ENCODE results near the gene XYLT1.
"Not testable (repeated sequence)": the region's sequence is repeated elsewhere in the genome, so short reads cannot be mapped to it uniquely, and the experiment has no call there.

Gene XYLT1

DNA sequence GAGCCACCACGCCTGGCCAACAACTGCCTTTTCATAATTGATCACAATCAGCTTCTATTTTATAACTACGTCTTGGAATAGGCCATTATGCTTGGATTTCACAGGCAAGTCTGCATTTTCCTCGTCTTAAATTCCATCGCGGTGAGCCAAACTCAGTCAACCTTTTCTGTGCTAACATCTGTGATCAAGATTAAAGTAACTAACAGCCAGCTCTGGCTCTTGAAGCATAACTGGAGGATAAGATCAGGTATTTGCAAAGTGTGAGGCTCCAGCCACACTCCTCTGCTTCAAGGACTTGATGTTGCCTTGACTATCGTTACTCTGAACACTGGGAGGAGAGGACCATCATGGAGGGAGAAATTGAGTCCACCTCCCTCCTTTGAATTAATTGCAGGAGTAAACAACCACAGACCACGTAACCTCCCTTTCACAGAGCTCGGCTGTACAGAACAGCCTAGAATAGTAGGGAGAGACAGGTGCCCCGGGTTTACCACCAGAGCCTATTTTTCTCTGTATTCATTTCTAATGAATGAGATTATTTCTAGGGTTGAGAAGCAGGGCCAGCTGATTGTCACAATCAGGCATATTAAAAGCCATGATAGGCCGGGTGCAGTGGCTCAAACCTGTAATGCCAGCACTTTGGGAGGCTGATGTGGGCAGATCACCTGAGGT, 143.0 kb downstream of the XYLT1 start:
- no peak for DNase-seq

DNA sequence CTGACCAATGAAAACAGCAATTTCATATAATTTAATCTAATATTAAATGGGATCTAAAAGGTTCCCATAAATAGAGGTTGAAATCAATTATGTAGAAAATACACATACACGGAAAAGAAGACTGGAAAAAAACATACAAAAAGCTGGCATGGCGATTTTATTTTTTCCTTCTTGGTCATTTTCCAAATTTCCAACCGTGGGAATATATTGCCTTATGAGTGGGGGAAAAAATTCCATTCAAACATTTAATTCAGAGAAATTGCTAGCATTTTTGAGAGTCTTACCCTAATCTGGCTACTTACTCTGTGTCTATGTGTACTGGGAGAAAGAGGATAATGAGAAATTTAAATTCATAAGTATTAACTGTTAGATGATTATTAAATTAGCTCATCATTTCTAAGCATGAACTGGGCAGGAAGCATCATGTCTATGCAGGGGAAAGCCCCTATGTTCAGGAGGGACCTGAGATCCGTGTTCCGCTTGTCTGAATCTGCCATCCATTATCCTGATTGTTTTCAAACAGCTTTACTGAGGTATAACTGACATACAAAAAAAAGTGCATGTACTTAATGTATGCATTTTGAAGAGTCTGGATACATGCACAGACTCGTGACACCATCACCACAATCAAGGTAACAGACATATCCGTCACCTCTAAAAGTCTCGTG, 145.2 kb downstream of the XYLT1 start:
- no peak for DNase-seq

DNA sequence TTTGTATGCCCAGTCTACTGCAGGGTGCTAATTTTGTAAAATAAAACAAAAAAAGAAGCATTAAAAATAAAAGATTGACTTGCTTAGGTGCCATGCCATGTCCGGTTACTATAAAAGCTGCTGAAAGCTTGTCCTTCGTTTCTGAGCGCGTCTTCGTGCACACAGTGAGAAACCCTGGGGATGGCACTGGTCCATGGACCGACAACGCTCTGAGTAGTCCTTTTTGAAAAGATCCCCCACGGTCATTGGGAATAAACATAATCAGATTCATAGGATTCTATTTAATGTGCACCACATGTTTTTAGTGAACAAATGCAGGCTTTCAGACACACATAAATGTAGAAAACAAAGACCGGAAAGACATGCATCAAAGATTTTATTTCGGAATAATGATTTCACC, 146.3 kb downstream of the XYLT1 start:
- no peak for DNase-seq

- no peak for DNase-seq
Observed at GRCh38 chr16:17323171-17323570, 147.6 kb downstream of the XYLT1 start.

GRCh38 chr16:17321824-17322223, 148.9 kb downstream of the XYLT1 start:
- DNase-seq = no peak

GRCh38 chr16:17320009-17320408, 150.8 kb downstream of the XYLT1 start:
- no peak for DNase-seq

DNA sequence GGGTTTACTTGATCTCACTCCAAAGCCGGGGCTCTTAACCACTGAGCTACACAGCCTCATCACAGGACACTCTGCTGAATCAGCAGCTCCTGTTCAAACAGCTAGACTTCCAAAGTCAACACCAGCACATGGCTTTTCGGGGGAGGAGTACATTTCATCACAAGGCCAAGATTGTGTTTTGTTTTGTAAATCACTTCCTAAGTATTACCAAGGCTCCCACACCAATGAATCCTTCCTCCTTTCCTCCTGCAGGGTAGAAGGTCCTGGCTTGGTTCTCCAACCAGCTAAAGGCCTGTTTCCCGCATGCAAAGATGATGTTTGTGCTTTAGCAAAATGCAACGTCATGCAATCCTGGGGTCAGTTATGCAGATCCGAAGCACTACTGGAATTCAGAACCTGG, 152.5 kb downstream of the XYLT1 start:
- no peak for DNase-seq

DNA sequence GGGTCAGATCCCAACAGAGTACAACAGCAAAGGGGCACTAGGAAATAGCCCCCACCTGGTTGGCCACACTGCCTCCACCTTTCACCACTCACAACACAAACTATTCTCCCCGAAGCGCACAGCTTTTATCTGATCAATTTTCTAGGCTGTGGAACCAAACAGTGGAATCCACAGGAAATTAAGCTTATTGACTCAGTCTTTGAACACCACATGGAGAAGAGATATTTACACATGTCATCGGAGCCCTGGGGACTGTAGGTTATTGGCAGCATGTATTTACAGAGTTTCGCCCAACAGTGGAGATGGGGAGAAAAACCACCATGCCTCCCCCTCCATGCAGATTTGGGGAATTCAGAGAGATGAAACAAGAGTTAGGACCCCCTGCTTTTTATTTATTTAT, 154.8 kb downstream of the XYLT1 start:
- no peak for DNase-seq

- no peak for DNase-seq
Observed at GRCh38 chr16:17313793-17314547, 156.8 kb downstream of the XYLT1 start.

GRCh38 chr16:17313085-17313611, 157.6 kb downstream of the XYLT1 start:
- no peak for DNase-seq

- no peak for DNase-seq
Observed at GRCh38 chr16:17312094-17312710, 158.6 kb downstream of the XYLT1 start.

- DNase-seq = no peak
Observed at GRCh38 chr16:17311333-17312093, 159.2 kb downstream of the XYLT1 start.

- DNase-seq = no peak
Observed at GRCh38 chr16:17309510-17309909, 161.2 kb downstream of the XYLT1 start.

GRCh38 chr16:17308186-17308585, 162.6 kb downstream of the XYLT1 start:
- DNase-seq = no peak

DNA sequence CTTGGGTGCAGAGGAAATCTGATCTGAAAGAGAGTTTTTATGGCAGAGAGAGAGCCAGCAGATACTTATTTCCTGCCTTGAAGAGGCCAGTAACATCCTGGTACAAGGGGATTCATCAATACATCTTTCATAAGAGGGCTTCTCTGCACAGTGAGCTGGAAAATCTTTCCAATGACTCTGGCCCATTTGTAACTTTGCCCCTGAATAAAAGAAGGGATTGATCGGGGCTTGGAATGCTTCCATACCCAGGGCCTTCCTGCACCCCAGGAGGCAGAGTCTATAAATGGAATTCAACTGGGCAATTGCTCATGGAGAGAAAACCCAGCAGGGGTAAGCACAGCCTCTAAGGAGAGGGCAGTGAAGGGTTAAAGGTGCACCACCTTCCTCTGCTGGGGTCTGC, 163.3 kb downstream of the XYLT1 start:
- no peak for DNase-seq

- no peak for DNase-seq
Observed at GRCh38 chr16:17306745-17307144, 164.0 kb downstream of the XYLT1 start.

DNA sequence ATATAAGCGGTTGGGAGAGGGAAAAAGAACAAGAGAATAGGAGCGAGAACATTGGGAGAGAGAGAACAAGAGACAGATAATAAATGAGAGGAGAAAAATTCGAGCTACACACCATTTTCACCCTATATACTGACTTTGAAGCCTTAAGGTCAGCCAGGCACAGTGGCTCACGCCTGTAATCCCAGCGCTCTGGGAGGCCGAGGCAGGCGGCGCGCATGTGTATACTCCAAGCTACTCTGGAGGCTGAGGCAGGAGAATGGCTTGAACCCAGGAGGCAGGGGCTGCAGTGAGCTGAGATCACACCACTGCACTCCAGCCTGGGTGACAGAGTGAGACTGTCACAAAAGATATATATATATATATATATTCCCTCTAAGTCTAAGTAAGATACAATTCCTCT, 164.5 kb downstream of the XYLT1 start:
- not testable (repeated sequence) for DNase-seq

- DNase-seq = no peak
Observed at GRCh38 chr16:17305694-17306093, 165.1 kb downstream of the XYLT1 start.

DNA sequence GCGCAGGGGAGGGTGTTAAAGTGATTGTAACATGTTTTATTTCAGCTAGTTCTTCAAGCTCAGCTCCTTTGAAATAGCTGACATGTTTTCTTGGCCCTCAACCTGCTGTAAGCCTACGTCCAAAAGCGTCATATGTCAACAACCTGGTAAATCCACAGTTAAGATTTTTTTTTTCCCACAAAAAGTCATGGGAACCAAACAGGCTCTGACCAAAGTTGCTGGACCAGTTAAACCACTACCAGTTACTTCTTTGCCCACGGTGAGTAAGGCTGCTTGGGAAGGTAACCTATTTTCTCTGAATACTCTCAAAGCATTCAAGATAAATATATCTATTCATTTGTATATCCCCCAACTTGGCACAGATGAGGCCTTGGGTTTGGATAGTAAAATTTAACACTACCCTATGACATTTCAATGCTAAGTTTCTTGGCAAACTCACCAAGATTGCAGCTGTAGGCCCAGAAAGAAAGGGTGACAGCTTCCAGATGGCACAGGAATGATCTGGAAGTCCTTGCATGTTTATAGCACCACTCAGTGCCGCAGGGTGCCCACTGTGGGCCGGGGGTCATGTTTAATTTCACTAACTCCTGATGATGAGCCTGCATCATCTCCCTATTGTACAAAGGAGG, 166.2 kb downstream of the XYLT1 start:
- DNase-seq = no peak

- no peak for DNase-seq
Observed at GRCh38 chr16:17304106-17304490, 166.7 kb downstream of the XYLT1 start.

DNA sequence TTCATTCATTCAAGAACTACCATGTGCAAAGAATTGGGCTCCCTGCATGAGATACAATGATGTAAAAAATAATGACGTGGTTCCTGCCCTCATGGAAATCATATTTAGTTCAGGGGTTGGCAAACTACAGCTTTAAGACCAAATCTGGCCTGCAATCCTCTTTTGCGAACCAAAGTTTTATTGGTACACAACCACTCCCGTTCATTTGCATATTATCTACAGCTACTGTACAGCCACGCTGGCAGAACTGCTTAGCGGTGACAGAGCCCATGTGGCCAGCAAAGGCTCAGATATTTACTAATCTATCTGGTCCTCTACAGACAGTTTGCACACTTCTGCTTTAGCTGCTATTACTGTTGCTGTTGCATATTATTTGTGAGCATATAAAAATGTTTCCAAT, 167.7 kb downstream of the XYLT1 start:
- no peak for DNase-seq

DNA sequence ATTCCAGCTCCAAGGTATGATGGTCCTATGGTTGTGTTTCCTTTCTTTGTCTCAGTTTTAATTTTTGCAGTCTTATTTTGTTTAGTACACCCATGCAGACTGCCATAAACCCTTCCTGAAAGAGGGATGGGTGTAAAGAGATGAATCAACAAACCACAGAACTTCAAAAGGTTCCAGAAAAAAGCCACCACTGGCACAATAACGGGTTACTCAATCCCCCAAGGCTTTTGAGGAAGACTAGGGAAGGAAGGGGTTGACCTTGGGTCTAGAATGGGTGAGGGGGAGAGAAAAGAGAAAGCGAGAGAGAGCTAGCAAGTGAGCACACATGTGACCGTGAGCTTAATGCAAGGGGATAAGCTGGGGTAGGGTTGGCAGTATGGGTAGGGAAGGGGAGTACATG, 168.1 kb downstream of the XYLT1 start:
- DNase-seq = no peak

Measured in activated gamma-delta T cell (primary cell).